IMR-90 (cell line): ENCODE results near the gene S100A6. TPM values are rescaled to one million over a fixed set of nuclear protein-coding genes. Genes with fewer than 3 reads are reported as not detected.

Experiments
- ATAC-seq: fragments of 200-7000 bp; cut with Tn5 transposase; 2 replicates; pipeline ENCODE4 v1.9.1; 2020; ENCODE audit warnings: low read depth, mild to moderate bottlenecking, moderate library complexity
- BruUV-seq: library from RNA; stranded (reverse); fragments of 400-500 nt; replicated peaks from 2 replicates; lab custom pipeline; 2021; lab: Mats Ljungman, UMichigan
- CTCF ChIA-PET: fragments of 300-600 bp; formaldehyde crosslinking; extraction: SDS; loops from one replicate; lab custom pipeline; 2021; ENCODE audit warnings: antibody characterized with exemption; lab: Yijun Ruan, JAX
- POLR2A ChIA-PET: fragments of 300-600 bp; sonication (Branson Sonifier 250); formaldehyde crosslinking; loops from one replicate; lab custom pipeline; 2022; ENCODE audit warnings: antibody characterized with exemption; ENCODE audit not compliant: unreplicated experiment; lab: Charles Lee
- DNase-seq: peaks from one replicate; pipeline ENCODE4 v3.0.0; 2013
- H2AFZ ChIP-seq: replicated peaks from 2 replicates; pipeline ENCODE3; 2013; ENCODE audit warnings: low read length, mild to moderate bottlenecking; ENCODE audit not compliant: poor library complexity
- H2AK5ac ChIP-seq: 2 replicates; pipeline ENCODE4 v1.6.1; 2013; ENCODE audit warnings: low read depth, low read length, inconsistent platforms
- H2AK9ac ChIP-seq: replicated peaks from 2 replicates; pipeline ENCODE3; 2013; ENCODE audit warnings: mild to moderate bottlenecking, low read depth, low read length, moderate library complexity; ENCODE audit not compliant: poor library complexity
- H2BK120ac ChIP-seq: 2 replicates; pipeline ENCODE4 v1.6.1; 2013; ENCODE audit warnings: low read depth, low read length, inconsistent platforms
- H2BK15ac ChIP-seq: 3 replicates; pipeline ENCODE4 v1.6.1; 2013; ENCODE audit warnings: low read depth, low read length, inconsistent platforms
- H2BK20ac ChIP-seq: 2 replicates; pipeline ENCODE4 v1.6.1; 2013; ENCODE audit warnings: low read depth, mild to moderate bottlenecking, inconsistent platforms, low read length, moderate library complexity
- H2BK5ac ChIP-seq: 2 replicates; pipeline ENCODE4 v1.6.1; 2013; ENCODE audit warnings: mild to moderate bottlenecking, low read depth, low read length, inconsistent platforms; ENCODE audit not compliant: poor library complexity, severe bottlenecking
- H3K14ac ChIP-seq: replicated peaks from 2 replicates; pipeline ENCODE4 v1.6.1; 2013; ENCODE audit warnings: low read depth, low read length, inconsistent platforms
- H3K18ac ChIP-seq: 2 replicates; pipeline ENCODE4 v1.6.1; 2013; ENCODE audit warnings: low read depth, low read length, control low read depth
- H3K23ac ChIP-seq: 2 replicates; pipeline ENCODE4 v1.6.1; 2013; ENCODE audit warnings: low read depth, low read length, inconsistent platforms
- H3K27ac ChIP-seq: 2 replicates; pipeline ENCODE4 v1.5.1; 2013; ENCODE audit warnings: mild to moderate bottlenecking, control low read depth, low read length; ENCODE audit not compliant: insufficient read depth
- H3K27me3 ChIP-seq: 2 replicates; pipeline ENCODE4 v1.6.1; 2013; ENCODE audit warnings: low read length; ENCODE audit not compliant: control insufficient read depth, insufficient read depth
- H3K36me3 ChIP-seq: 2 replicates; pipeline ENCODE4 v1.6.1; 2013; ENCODE audit warnings: low read length, mixed read lengths; ENCODE audit not compliant: control insufficient read depth, insufficient read depth
- H3K4ac ChIP-seq: 2 replicates; pipeline ENCODE4 v1.6.1; 2013; ENCODE audit warnings: low read depth, low read length, inconsistent platforms
- H3K4me1 ChIP-seq: 2 replicates; pipeline ENCODE4 v1.6.1; 2013; ENCODE audit warnings: low read length, mixed read lengths; ENCODE audit not compliant: control insufficient read depth, insufficient read depth
- H3K4me2 ChIP-seq: 2 replicates; pipeline ENCODE4 v1.6.1; 2013; ENCODE audit warnings: low read depth, mild to moderate bottlenecking, control low read depth, low read length, moderate library complexity
- H3K4me3 ChIP-seq: 2 replicates; pipeline ENCODE4 v1.5.1; 2013; ENCODE audit warnings: low read depth, mild to moderate bottlenecking, control low read depth, low read length, moderate library complexity; ENCODE audit not compliant: insufficient read depth
- H3K56ac ChIP-seq: 2 replicates; pipeline ENCODE4 v1.6.1; 2013; ENCODE audit warnings: low read length, inconsistent platforms; ENCODE audit not compliant: insufficient read depth; ENCODE audit errors: extremely low read depth
- H3K79me1 ChIP-seq, 2 experiments: 2 replicates each; pipeline ENCODE4 v1.6.1; 2013; ENCODE audit warnings: low read length in 2 of 2, inconsistent platforms in 1 of 2, low read depth in 1 of 2
- H3K9ac ChIP-seq: 2 replicates; pipeline ENCODE4 v1.6.1; 2013; ENCODE audit warnings: low read depth, low read length, control low read depth
- H3K9me1 ChIP-seq: 2 replicates; pipeline ENCODE4 v1.6.1; 2013; ENCODE audit warnings: low read length, inconsistent platforms; ENCODE audit not compliant: insufficient read depth
- H3K9me3 ChIP-seq: 2 replicates; pipeline ENCODE4 v1.6.1; 2013; ENCODE audit warnings: low read length; ENCODE audit not compliant: control insufficient read depth, insufficient read depth
- H4K20me1 ChIP-seq: 2 replicates; pipeline ENCODE4 v1.6.1; 2013; ENCODE audit warnings: low read length, inconsistent platforms; ENCODE audit not compliant: insufficient read depth
- H4K5ac ChIP-seq: 2 replicates; pipeline ENCODE4 v1.6.1; 2013; ENCODE audit warnings: mild to moderate bottlenecking, low read depth, low read length, control low read depth
- H4K8ac ChIP-seq, 2 experiments: 2 replicates each; pipeline ENCODE4 v1.6.1; 2013; ENCODE audit warnings: low read depth in 2 of 2, low read length in 2 of 2, control low read depth in 1 of 2, inconsistent platforms in 1 of 2
- H4K91ac ChIP-seq: 2 replicates; pipeline ENCODE4 v1.6.1; 2013; ENCODE audit warnings: low read depth, low read length, inconsistent platforms; ENCODE audit not compliant: insufficient read depth
- BHLHE40 ChIP-seq: fragments of 150-350 bp; IDR thresholded peaks from 2 replicates; pipeline ENCODE4 v1.6.1; 2016; ENCODE audit warnings: mild to moderate bottlenecking, low read depth, low read length
- CEBPB ChIP-seq: IDR thresholded peaks from 2 replicates; pipeline ENCODE4 v1.6.1; 2012; ENCODE audit warnings: low read depth, low read length, improper control_type of control experiment
- ELK1 ChIP-seq: fragments of 150-350 bp; IDR thresholded peaks from 2 replicates; pipeline ENCODE4 v1.6.1; 2016; ENCODE audit warnings: low read depth, mild to moderate bottlenecking, low read length, moderate library complexity, borderline replicate concordance
- FOS ChIP-seq: fragments of 150-350 bp; IDR thresholded peaks from 2 replicates; pipeline ENCODE4 v1.6.1; 2016; ENCODE audit warnings: low read depth, low read length
- MAZ ChIP-seq: IDR thresholded peaks from 2 replicates; pipeline ENCODE4 v1.6.1; 2012; ENCODE audit warnings: low read depth, mild to moderate bottlenecking, low read length, improper control_type of control experiment, moderate library complexity, borderline replicate concordance
- MXI1 ChIP-seq: IDR thresholded peaks from 2 replicates; pipeline ENCODE4 v1.6.1; 2012; ENCODE audit warnings: low read depth, mild to moderate bottlenecking, low read length, moderate library complexity, borderline replicate concordance
- NFE2L2 ChIP-seq: fragments of 150-350 bp; IDR thresholded peaks from 2 replicates; pipeline ENCODE4 v1.6.1; 2016; ENCODE audit warnings: low read depth, mild to moderate bottlenecking, low read length
- POLR2A ChIP-seq: IDR thresholded peaks from 2 replicates; pipeline ENCODE4 v1.6.1; 2012; ENCODE audit warnings: mild to moderate bottlenecking, low read depth, low read length
- RAD21 ChIP-seq: IDR thresholded peaks from 2 replicates; pipeline ENCODE4 v1.6.1; 2012; ENCODE audit warnings: low read length, improper control_type of control experiment
- RCOR1 ChIP-seq: IDR thresholded peaks from 2 replicates; pipeline ENCODE4 v1.6.1; 2012; ENCODE audit warnings: mild to moderate bottlenecking, low read length, improper control_type of control experiment; ENCODE audit not compliant: insufficient replicate concordance
- dilution Hi-C: fragments of 300-500 bp; cut with HindIII; formaldehyde crosslinking; loops from one replicate; pipeline ENCODE4 v1.14.3; 2018; ENCODE audit warnings: low sequenced_read_pairs; ENCODE audit not compliant: unreplicated experiment
- in situ Hi-C: fragments of 300-500 bp; cut with MboI; formaldehyde crosslinking; loops from 3 replicates; pipeline ENCODE4 v1.14.3; 2019; ENCODE audit warnings: low sequenced_read_pairs, inconsistent platforms, mixed read lengths
- intact Hi-C: fragments of 100-400 bp; cut with micrococcal nuclease; formaldehyde crosslinking; loops from 2 replicates; pipeline ENCODE4 v1.10.0; 2022
- polyA plus RNA-seq, 3 experiments: library from polyadenylated mRNA; depleted of rRNA; stranded (reverse); fragments of >200 nt; gene quantifications; 2 replicates each; pipeline ENCODE4 v1.2.3, GENCODE V29; 2012; ENCODE audit warnings: low replicate concordance in 1 of 3
- total RNA-seq: library from RNA; depleted of rRNA; stranded (reverse); fragments of >200 nt; gene quantifications from 2 replicates; pipeline ENCODE4 v1.2.3, GENCODE V29; 2012

The S100A6 gene
- total and polyA plus RNA-seq, 2 of the 4 experiments (the other 2 are of a cell fraction): 373 to 1,755 TPM

DNA sequence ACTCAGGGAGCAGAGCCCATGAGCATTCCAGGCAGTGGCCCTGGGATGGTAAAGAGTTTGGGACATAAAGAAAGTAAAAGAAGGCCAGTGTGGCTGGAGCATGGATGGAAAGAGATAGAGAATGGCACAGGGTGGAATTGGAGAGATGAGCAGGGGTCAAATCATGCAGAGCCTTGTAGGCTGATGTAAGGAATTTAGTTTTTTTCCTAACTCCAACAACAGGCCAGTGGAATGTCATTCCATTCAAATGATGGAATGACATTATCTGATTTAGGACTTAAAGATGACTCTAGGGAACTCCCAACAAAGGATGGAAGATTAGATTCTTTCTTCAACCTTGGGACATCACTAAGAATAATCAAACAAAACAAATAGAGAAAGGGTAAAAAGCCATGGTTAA lies 42.7 kb upstream of the S100A6 start:
- intact Hi-C loops: no loop called here

More for the DNA sequence above, 42.7 kb upstream of the S100A6 start:
- no peaks in the 10 kb centered on the region for H3K9me3 ChIP-seq
- H3K14ac ChIP-seq: no peak overlapping the region
- H2BK120ac ChIP-seq: peak overlapping the region; percentile 79
- H2AFZ ChIP-seq: peak overlapping the region; percentile 73
- dilution Hi-C loops (no loop called here), in situ Hi-C loops (no loop called here)
- H3K27me3 ChIP-seq: no peaks in the 10 kb centered on the region
- peaks cover 5% of the 10 kb centered on the region for H3K9me1 ChIP-seq
- H3K4ac ChIP-seq: peak overlapping the region; percentile 73
- H3K56ac ChIP-seq: no peak overlapping the region
- peak overlapping the region; percentile 24; the same call in 1 of the 2 replicates for H3K18ac ChIP-seq
- no peaks in the 10 kb centered on the region for H3K79me1 ChIP-seq
- no peak overlapping the region for H2AK9ac ChIP-seq
- H4K8ac ChIP-seq: peak overlapping the region in 1 of 2 experiments; percentile 51; a peak in 1 of 4 replicates
- H2BK5ac ChIP-seq: no peak overlapping the region
- CTCF ChIA-PET: no interaction called here
- H2BK15ac ChIP-seq: peak overlapping the region; percentile 12; the same call in 1 of the 3 replicates
- no peak overlapping the region for H3K9ac ChIP-seq
- H4K91ac ChIP-seq: peak overlapping the region; percentile 61
- no TSS peak for BruUV-seq
- H2BK20ac ChIP-seq: peak overlapping the region; percentile 41; the same call in 1 of the 2 replicates
- no peak overlapping the region for H3K4me2 ChIP-seq
- no peaks in the 10 kb centered on the region for H4K20me1 ChIP-seq
- H3K23ac ChIP-seq: 0 out of 2 replicates have a peak overlapping the region, but pooled peaks have one; percentile 57
- 0 out of 2 replicates have a peak overlapping the region, but pooled peaks have one; percentile 11 for H2AK5ac ChIP-seq
- DNase-seq: peak; percentile 47
- peaks cover 12% of the 10 kb centered on the region for H3K4me1 ChIP-seq
- H3K27ac ChIP-seq: peak overlapping the region; percentile 5; the same call in 1 of the 2 replicates
- peak; percentile 88 for ATAC-seq
- no peak for TF ChIP-seq RAD21
- no peak for TF ChIP-seq MAZ
- no peak for TF ChIP-seq MXI1
- no peak for TF ChIP-seq RCOR1
- no peak for TF ChIP-seq POLR2A
- no peak for TF ChIP-seq BHLHE40
- TF ChIP-seq CEBPB: no peak
- TF ChIP-seq NFE2L2: no peak
- no peak for TF ChIP-seq FOS
- TF ChIP-seq ELK1: no peak
- no peak overlapping the region for H3K4me3 ChIP-seq
- POLR2A ChIA-PET: no interaction called here
- H3K36me3 ChIP-seq: no peaks in the 10 kb centered on the region
- peak overlapping the region; percentile 49; the same call in 1 of the 2 replicates for H4K5ac ChIP-seq
